Uterine smooth muscle cell (primary cell): ENCODE data around the gene VPS52. TPM values are rescaled to one million over a fixed set of nuclear protein-coding genes. Genes with fewer than 3 reads are reported as not detected.

Source experiments
- total RNA-seq: library from RNA; depleted of rRNA; stranded (reverse); fragments of >200 nt; gene quantifications from 2 replicates; pipeline ENCODE4 v1.2.3, GENCODE V29; 2014

Gene VPS52
- total RNA-seq = 35.0 and 35.6 TPM in 2 replicates

GRCh38 chr6:33271468-33272274 is at the start of gene VPS52, which contains the start of gene RPS18:
VPS52 (minus strand) TSS chr6:33271876; CDS start chr6:33271675, 201 bp downstream.
RPS18 (plus strand) TSS chr6:33272075; CDS start chr6:33272120, 45 bp downstream.

DNA sequence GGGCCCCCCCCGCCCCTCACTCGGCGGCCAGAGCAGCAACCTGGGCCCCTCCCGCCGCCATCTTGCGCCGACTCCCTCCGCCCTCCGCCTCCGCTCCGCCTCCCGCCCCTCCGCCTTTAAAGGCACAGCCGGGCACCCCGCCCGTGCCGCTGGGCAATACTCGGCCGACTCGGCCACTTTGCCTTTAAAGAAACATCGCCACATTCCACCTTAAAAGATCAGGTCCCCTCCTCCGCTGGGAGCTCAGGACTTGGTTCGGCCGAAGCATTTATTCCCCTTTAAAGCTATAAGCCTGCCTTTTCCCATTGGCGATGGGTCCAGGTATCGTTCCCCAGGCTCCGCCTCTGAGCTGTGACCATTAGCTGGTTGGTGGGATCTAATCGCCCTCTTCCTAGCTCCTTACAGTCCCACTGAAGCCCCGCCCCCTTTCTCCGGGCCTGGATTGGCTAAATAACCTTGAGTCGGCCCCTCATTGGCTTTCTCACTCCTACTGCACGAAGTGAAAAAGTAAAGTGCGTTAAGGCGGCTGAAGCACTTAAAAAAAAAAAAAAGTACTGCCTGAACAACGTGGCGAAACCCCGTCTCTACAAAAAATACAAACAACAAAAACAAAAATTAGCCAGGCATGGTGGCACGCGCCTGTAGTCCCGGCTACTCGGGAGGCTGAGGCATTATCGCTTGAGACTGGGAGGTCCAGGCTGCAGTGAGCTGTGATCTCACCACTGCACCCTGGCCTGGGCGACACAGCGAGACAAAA is 46.2 kb upstream of the VPS52 start, which contains the start of gene ZBTB22:
Gene ZBTB22, minus strand, starts transcription at position 76 of the 757 bp plus-strand sequence. CDS start 828 bp downstream, outside the sequence.

GRCh38 chr6:33313709-33314514 is 42.2 kb upstream of the VPS52 start, which contains the start of gene TAPBP:
TAPBP (minus strand) TSS chr6:33314078; CDS start chr6:33314041, 37 bp downstream.

GRCh38 chr6:33298773-33299236 is 27.1 kb upstream of the VPS52 start, which contains the start of gene RGL2:
RGL2 (minus strand) TSS chr6:33298942; CDS start chr6:33298610, 332 bp downstream.

GRCh38 chr6:33288921-33289783 is 17.5 kb upstream of the VPS52 start, which contains the start of the genes PFDN6 and WDR46:
PFDN6 (plus strand) TSS chr6:33289601; CDS start chr6:33289857, 256 bp downstream.
WDR46 (minus strand) TSS chr6:33289239; CDS start chr6:33289170, 69 bp downstream.

GRCh38 chr6:33276864-33277662 is 5.4 kb upstream of the VPS52 start, which contains the start of gene B3GALT4:
B3GALT4 (plus strand) TSS chr6:33277123; CDS start chr6:33277420, 297 bp downstream.

GRCh38 chr6:33208091-33208967 is 63.3 kb downstream of the VPS52 start, which contains the start of gene RING1:
RING1 (plus strand) TSS chr6:33208500; CDS start chr6:33208823, 323 bp downstream.

DNA sequence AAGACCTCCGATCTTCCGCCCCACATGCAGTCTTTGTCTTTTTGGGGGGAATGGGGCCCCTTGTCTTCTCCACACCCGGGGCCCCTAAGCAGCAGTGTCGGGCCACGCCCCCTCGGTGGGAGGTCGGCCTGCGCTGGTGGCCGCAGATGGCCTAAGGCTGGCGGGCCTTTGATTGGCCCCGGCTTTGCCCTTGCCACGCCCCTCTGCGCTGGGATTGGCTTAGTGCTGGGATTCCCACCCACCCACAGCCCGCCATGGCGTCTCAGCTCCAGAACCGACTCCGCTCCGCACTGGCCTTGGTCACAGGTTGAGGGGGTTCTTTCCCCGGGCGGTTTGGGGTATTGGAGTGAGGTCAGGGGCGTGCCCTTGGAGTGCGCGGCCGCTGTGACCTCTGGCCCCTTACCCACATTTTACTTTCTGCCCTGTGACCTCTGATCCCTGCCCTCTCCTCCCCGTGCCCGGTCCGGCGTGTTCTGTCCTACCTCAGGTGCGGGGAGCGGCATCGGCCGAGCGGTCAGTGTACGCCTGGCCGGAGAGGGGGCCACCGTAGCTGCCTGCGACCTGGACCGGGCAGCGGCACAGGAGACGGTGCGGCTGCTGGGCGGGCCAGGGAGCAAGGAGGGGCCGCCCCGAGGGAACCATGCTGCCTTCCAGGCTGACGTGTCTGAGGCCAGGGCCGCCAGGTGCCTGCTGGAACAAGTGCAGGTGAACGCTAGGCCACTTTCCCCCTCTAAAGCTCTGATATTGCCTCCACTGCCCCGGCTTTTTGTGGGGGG is 67.1 kb downstream of the VPS52 start, which contains the start of gene HSD17B8:
Gene HSD17B8, plus strand, starts transcription at position 241 of the 776 bp plus-strand sequence. Its CDS starts 14 bp downstream, at position 255.

Other genes with a start within 250 kb of the VPS52 start
- 0.55 and 4.0 TPM in 2 replicates for gene HLA-DPA1, start 198.2 kb downstream of the VPS52 start, total RNA-seq
- 6.8 and 21.1 TPM in 2 replicates for gene HLA-DPB1, start 195.9 kb downstream of the VPS52 start, total RNA-seq
- gene COL11A2, start 79.4 kb downstream of the VPS52 start, total RNA-seq = 0.11 and 0.12 TPM in 2 replicates
- gene RXRB, start 71.2 kb downstream of the VPS52 start, total RNA-seq = 23.9 and 25.0 TPM in 2 replicates
- gene SLC39A7, start 71.0 kb downstream of the VPS52 start, total RNA-seq = 129 and 159 TPM in 2 replicates
- 2.7 and 8.9 TPM in 2 replicates for gene HSD17B8, start 67.2 kb downstream of the VPS52 start, total RNA-seq
- gene RING1, start 63.4 kb downstream of the VPS52 start, total RNA-seq = 26.7 and 34.0 TPM in 2 replicates
- 3,212 and 3,760 TPM in 2 replicates for gene RPS18, start 199 bp upstream of the VPS52 start, total RNA-seq
- 4.4 and 5.3 TPM in 2 replicates for gene B3GALT4, start 5.2 kb upstream of the VPS52 start, total RNA-seq
- 79.9 and 102 TPM in 2 replicates for gene WDR46, start 17.4 kb upstream of the VPS52 start, total RNA-seq
- gene PFDN6, start 17.7 kb upstream of the VPS52 start, total RNA-seq = 38.9 and 42.8 TPM in 2 replicates
- gene RGL2, start 27.1 kb upstream of the VPS52 start, total RNA-seq = 20.1 and 23.9 TPM in 2 replicates
- gene TAPBP, start 42.2 kb upstream of the VPS52 start, total RNA-seq = 33.0 and 49.9 TPM in 2 replicates
- gene ZBTB22, start 45.9 kb upstream of the VPS52 start, total RNA-seq = 19.5 and 24.2 TPM in 2 replicates
- gene DAXX, start 51.1 kb upstream of the VPS52 start, total RNA-seq = 24.7 and 70.2 TPM in 2 replicates
- 15.0 and 57.7 TPM in 2 replicates for gene KIFC1, start 119.9 kb upstream of the VPS52 start, total RNA-seq
- gene PHF1, start 139.1 kb upstream of the VPS52 start, total RNA-seq = 23.0 and 29.7 TPM in 2 replicates
- 109 and 129 TPM in 2 replicates for gene CUTA, start 146.2 kb upstream of the VPS52 start, total RNA-seq
- gene SYNGAP1, start 148.2 kb upstream of the VPS52 start, total RNA-seq = 4.6 and 6.0 TPM in 2 replicates
- 5.0 and 5.7 TPM in 2 replicates for gene ZBTB9, start 182.7 kb upstream of the VPS52 start, total RNA-seq